ENCODE results near the gene BCL11B.

Gene BCL11B

DNA sequence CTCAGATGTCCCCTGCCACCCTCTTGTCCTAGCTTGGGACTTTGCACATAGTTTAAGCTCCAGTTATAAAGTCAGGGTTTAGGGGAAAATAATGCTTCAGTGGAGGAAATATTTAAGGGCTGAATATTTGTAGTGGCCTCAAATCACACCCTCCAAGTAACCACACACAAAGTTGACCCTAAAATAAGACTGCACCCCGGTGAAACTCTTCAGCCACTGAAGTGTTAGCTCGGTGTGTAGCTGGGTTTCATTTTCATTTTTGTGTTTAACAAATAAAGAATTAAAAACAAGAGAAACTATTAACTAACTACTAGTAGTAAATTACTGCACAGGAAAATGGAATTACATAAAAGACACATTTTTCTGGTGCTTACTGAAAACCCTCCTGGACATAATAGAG lies 14.8 kb upstream of the BCL11B start:
- DNase-seq = no peak

DNA sequence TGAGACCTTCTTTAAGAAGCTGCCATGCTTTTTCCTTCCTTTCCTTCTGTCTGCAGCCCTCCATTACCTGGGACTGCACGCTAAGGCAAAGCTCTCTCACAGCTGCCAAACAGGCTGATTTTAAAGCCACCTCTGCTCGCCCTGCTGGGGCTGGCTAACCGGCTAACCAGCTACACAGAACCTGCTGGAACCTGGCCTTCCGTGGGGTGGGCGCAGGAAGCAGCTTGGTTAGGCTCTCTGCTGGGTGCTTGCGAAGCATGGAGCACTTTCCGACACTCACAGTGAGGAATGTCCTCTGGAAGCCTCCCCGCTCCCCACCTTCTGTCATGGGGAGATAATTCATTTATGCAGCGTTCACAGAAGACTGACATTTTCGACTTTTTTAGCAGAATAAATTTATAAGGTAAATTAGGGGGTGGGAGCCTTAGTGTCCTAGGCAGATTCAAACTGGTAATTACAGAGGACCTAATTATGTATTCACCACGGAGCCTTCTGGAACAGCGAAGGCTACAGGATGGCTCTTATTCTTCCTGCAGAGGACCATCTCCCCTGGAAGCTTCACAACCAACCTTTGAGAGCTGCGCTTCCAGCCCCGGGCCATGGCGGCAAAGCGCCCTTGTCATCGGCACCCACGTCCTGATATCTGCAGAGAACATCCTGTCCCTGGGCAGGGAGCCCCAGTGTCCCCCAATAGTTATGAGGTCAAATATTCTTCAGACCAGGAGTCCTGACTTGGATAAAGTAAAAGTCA lies 12.4 kb upstream of the BCL11B start:
- DNase-seq = no peak

DNA sequence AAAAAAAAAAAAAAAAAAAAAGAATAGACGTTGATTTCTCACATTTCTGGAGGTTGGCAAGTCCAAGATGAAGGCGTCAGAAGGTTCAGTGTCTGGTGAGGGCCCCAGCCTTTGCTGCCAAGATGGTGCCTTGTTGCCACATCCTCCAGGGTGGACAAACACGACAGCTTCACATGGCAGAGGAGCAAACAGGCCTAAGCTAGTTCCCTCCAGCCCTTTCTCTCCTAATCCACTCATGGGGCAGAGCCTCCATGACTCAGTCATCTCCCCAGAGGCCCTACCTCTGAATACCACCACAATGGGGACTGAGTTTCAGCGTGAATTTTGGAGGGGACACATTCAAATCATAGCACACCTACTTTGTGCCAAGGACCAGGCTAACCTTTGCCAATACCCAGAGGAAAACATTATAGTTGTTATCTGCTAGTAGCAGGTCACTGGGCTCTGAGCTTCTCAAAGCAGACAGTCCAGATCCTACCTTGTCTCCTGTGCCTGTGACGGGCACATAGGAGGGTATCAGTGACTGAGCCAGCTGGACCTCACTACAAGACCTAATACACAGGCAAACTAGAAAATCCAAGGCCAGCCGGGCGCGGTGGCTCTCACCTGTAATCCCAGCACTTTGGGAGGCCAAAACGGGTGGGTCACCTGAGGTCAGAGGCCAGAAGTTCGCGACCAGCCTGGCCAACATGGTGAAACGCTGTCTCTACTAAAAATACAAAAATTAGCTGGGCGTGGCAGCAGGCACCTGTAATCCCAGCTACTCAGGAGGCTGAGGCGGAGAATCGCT lies 10.5 kb upstream of the BCL11B start:
- DNase-seq = no peak

DNA sequence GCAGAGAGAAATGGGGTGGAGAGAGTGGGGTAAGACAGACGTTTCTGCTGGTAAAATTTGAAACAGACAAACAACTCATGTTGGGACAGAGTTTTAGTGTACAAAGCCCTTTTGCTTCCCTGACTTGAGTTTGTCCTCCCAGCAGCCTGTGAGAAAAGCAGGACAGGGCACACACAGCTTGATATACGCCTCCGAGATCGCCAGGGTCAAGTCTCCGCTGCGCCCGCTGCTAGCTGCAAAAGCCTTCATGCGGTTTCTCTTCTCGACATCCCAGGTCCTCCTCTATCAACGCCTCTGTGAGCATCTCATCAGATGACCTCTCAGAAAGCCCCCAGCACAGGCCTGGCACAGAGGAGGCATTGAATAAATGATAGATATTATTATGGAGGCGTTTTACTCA lies 9.4 kb upstream of the BCL11B start:
- no peak for DNase-seq

DNA sequence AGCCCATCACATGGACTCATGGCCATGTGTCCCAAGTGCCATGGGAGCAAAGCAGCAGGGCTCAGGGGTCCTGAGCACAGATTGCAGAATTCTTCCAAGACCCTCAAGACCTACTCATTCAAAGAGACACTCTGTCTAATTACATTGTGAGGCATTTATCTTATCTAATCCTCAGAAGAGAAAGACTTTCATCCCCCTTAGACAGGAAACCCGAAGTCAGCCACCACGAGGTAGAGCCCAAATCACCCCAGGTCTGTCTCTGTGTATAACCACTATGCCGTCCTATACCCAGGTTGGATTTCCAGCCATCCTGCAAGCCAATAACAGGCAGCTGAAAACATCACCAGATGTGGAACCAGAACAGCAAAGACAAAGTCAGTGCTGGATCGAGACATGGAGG lies 8.9 kb upstream of the BCL11B start:
- DNase-seq = no peak

DNA sequence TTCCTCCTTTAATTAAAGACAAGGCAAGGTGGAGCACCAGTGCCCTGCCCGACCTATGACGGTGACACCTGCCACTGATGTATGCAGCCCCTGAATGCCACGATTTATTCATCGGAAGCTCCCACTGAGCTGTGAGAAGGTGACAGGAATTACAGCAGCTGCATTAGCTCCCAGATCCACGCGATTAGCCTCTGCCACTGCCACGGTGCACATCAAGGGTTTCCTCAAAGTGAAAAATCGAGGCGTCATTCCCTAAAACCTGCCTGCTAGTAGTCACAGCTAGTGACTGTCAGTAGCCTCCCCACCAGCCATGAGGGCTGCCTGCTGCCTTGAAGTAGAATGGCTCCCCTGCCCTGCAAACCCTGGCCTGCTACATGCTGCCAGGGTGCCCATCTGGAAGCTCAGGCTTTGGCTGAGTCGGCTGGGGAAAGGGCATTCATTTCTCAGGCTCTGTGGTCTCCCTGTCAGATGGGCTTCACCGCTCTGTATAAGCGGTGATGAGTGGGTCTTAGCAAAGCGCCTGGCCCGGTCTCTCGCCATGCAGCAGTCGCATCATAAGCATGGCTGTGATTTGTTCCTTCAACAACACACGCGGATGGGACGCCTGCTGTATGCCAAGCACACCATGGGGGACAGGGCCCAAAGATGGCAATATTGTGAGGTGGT lies 8.2 kb upstream of the BCL11B start:
- no peak for DNase-seq

DNA sequence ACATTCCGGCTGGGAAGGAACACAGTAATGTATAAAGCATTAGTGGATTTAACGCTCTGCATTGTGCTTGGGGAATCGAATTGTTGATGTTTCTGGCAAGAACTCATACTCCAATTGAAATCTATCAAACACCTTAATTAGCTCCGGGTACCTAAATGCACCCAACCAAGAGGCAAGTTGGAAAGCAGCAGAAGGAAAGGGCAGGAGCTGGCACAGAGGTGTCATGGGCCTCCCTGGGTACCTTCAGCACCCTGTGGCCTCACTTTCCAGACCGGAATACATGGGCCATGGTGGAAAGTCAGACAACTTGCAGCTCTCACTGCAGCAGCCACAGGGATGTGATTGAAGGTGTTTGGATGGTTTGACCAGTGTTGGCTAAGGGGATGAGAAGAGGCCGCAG lies 6.8 kb upstream of the BCL11B start:
- no peak for DNase-seq

DNA sequence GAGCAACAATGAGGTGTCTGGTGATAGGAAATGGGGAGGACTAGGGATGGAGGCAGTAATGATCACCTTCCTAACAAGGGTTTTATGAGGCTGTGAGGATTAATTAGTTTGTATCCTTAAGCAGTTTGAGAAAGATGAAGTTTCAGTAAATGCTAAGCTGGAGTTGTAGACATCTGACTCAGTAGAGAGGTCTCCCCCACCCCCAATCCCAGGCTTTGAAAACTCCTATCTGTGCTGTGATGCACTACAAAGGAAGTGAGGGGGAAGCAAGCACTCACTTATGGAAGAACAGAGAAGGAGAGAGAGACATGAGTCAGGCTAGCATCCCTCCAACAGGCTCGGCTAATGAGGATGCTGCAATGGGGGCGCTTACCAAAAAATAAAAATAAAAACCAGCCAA lies 5.5 kb upstream of the BCL11B start:
- DNase-seq = no peak

DNA sequence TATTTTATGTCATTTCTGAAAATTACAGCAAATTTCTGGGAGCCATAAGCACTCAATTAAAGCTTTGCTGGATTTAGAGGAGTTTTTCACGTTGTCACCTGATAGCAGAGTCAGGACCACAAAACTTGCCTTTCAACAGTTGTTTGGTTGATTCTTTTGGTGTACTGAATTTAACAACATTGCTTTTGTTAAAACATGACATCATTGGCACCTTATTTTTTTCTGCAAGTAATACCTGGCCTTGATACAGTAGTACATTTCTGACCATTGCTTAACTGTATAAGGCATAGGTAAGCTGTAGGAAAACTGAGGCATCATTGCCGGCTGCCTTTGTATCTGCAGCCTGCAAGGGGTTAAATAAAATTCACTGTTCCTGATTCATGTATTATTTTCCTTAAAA lies 4.5 kb upstream of the BCL11B start:
- DNase-seq = no peak

DNA sequence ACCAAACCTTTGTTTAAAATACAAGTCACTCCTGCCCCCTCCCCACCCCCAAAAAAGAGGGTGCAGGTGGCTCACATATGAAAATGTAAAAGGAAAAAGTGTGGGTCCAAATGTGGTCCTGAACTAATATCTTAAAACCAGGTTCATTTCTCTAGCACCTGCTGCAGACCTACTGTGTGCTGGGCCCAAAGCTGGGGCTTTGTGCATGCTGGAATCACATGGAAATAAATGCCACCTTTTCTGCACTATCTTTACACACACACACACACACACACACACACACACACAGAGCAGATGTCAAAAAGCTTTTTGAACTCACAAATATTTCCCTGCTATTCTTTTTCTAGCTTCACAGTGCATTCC lies 3.2 kb upstream of the BCL11B start:
- DNase-seq = no peak

DNA sequence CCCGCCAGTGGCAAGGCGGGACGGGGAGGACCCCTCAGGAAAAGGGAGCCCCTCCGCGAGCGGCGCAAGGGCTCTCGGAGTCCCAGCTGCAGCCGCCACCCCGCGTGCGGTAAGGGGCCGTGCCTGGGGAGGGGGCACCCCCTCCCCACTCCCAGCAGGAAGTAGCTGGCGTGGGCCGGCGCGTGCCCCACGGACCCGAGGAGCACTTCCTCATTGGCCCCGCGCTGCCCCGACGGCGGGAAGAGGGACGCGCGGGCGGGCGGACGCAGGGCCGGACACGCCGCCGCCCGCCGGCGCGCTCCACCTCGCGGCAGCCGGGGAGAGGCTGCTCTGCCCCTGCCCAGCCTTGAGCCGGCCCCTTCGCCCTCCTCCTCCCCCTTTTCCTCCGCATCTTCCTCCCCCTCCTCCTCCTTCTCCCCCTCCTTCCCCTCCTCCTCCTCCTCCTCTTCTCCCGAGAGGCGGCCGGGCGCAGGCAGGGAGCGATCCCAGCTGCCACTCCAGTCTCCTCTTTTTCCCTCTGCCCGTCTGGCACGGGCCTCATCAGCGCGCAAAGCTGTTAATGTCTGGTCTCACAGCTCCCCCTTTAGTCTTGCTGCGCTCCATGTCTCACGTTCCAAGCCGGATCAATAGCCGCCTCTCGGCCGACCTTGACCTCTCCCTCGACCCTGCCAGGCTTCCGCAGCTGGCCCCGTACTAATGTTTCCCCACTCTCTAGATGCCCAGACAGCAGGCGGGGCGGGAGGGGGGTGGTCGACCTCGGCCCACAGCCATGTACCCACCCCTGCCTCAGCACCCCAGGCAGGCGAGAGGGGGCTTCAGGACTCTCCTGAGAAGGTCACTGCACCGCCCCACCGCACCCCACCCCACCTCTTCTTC lies 2.6 kb upstream of the BCL11B start:
- DNase-seq = peak; percentile 53

DNA sequence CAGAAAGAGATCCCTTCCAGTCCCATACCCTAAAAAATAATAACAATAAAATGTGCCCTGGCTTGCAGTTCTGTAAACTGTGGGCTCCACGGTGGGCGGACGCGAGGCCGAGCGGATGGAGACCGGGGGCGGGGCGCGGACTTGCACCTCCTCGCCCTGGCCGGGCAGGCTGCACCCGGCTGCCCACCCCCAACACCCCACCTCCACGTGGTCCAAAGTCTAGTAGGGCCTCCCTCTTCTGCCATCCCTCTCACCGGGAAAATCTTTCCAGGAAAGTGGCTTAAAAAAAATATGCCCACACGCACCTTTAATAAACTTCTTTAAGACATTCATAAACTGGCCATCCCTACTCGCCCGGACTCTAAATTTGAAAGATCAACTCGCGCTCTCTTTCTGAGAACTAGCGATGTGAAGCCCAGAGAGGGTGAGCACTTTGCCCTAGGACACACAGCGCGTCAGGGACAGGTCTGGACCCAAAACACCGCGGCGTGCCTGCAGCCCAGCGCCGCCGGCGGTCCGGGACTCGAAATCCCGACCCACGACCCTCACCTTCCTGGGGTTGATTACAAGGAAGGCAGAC lies 1.9 kb upstream of the BCL11B start:
- no peak for DNase-seq

DNA sequence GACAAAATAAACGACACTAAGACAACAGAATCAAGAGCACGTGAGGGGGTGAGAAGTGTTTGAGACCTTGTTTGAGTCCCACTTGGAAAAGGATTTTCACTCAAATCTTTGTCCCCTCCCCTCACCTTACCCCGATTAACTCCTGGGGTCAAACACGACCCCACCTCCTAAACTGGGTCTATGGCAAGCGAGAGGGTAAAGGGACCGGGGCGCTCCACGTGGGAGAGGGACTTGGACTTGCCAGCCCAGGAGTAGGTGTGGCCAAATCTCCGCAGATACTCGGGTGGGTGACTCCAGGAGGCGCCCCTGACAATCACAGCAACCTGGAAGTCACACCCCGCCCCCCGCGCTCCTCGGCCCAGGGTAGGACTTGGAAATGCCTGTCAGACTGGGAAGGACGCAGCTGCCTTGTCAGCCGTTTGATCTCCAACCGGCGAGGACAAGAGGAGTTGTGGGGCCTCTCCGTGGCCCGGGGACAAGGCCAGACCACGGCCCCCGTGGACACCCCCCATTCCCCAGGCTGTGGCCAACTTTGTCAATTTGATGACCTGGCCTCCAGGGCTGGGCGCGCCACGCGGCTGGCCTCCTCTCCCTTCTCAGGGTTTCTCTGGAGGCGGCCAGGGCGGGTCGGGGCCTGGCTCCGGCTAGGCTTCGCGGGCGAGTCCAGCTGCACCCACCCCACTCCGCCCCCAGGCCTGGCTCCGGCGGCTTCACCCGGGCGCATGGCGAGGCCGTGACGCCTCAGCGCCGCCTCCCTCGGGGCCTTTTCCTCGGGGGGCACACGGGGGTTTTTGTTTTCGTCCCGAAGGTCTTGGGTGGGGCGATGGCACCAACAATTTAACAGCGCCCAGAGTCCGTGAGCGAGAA lies 1.1 kb upstream of the BCL11B start:
- DNase-seq = no peak

DNA sequence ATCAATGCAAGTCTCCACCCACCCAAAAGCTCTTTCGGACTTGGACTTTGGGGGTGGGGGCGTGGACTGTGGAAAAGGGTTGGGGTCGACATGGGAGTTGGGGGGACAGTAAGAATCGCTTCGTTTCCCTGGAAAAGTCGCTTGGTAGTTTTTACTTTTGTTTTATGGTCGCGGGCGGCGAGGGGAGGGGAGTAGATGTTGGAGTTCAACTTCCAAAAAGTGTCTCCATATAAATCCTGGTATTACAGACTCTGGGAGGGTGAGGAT lies 568 bp upstream of the BCL11B start:
- DNase-seq = no peak

DNA sequence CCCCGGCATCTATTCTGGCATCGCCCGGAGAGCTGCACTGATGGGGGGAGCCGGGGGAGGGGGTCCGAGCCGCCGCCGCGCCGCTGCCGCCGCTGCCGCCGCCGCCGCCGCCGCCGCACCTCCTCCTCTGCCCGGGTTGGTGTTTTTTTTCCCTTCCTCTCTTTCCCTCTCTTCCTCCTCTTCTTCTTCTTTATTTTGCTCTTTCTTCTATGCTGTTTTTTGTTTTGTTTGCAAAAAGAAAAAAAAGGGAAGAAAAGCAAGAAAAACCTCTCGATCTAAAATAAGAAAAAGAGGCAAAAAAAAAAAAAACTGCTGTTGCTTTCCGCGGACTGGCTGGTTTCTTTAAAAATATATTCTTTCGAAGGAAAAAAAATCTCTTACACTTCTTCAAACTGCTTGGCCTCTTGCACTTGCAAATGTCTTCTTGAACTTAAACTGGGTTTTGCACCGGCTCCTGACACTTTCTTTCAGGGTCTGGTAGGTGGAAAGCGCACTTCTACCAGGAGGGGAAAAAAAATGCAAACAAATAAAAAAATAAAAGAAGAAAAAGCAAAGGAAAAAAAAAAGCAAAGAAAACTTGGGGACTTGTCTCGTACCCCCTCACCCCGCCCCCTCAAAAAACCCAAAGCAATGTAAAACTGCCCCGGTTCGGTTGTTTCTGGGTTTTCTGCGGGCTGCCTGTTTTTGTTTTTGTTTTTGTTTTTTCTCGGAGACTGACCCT lies 616 bp downstream of the BCL11B start:
- no peak for DNase-seq

DNA sequence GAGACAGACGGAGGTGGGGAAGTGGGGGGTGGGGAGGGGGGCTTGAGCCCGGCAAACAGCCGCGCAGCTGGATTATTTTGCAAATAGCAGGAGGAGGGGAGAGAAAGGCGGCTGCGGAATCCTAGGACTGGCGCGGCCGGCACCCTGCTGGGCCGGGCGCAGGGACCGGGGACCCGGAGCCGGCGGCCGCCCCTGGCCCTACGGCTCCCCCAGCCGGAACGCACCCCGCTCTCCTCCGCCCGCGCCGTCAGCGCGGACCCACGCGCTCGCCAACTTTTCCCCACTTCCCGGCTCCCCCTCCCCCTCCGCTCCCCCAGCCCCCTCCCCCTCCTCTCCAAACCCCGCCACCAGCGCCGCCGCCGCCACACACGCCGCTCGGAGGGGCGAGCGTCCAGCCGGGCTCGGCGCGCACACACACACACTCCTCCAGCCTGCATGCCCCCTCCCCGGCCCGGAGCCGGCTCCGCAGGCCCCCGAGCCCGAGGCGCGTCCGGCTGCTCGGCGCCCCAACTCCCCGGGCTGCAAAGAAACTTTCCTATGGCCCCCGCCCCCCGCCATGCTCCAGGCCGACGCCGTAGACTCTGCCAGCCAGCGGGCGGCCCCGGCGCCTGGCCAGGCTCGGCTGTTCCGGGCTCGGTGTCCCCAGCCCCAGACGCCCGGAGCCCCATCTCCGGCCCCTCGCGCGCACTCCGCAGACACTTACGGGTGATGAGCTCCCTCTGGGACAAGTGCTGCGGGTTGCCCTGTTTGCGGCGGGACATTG lies 1.4 kb downstream of the BCL11B start:
- DNase-seq = no peak

DNA sequence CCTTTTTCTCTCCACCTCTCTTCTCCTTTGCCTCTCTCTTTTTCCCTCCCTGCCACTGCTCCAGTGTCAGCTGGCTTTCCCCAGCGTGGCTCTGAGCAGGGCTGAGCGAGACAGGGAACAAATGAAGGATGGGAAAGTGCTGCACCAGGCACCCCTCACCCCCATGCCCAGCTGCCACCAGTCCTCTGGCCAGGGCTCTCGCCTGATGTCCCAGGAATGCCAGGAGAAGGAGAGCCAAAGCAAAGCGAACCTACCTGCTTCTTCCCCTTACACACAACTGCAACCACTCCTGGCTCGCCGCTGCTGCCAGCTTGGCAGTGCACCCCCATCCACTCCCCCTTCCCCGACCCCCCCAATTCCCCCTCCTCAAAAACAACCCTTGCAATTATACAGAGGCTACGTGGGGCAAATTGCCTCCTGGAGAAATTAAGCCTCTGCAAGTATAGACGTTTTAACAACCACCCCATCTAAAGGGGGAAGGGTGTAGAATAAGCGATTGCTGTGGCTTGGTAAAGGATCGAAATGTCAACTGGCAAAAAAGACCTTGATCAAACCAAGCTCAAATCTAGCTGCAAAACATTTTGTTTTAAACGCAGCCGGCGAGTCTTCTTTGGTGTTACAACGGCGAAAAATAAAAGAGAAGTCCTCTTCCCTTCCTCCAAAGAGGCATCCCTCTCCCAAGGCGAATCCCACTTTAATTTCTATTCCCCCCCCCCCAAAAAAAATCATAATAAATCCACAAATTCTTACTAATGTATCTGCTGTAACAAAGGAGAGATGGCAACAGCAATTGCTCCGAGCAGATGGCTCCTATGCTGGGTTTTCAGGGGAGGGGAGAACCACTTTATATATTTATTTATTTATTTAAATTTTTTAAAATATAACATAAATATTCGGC lies 2.9 kb downstream of the BCL11B start:
- no peak for DNase-seq

DNA sequence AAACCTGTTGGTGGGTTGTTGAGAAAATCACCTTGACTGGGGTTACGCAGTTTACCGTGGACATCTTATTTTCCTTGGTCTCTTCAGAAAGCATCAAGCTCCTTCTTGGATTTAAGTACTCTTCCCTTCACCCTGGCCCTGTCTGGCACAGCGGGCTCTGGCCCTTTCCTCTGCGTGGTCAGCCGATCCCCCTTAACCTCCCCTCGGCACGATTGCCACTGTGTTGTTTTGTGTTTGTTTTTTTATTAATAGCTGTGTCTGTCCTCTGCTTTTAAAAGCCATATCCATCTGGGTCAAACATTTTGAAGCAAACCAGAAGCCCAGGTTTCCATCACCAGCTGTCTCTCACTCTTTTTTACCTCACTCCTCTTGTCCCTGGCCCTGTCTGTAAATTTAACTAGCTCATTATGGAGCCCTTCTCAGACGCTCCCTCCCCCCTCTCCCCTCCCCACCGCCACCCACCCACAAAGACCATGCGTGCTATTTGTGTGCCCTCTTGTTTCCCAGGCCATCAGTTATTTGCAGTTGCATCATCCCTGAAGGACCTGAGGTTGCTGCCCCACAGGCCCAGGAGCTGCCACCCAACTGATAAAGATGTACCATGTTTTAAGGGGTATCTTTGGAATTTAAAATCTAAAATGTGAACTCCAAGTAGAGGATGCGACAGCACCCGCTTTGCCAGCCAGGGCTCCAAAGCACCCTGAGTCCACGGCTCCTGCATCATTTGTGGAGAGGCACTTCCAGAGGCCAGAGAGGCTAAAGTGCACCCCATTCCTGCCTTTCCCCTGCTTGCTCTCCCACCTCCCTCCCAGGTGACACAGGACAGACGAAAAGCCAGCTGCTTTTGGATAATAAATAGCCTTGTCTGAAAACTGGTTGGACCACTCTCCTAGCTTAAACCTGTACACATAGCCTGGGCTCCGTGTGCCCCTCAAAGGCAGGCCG lies 3.9 kb downstream of the BCL11B start:
- DNase-seq = no peak
